Left lobe of liver (tissue), 2 donors: ENCODE results near the gene SZRD1. TPM values are rescaled to one million over a fixed set of nuclear protein-coding genes. Genes with fewer than 3 reads are reported as not detected.
"Not testable (repeated sequence)": the region's sequence is repeated elsewhere in the genome, so short reads cannot be mapped to it uniquely, and the experiment has no call there.

Experiments used
- ATAC-seq: fragments of 200-7000 bp; cut with Tn5 transposase; one replicate; pipeline ENCODE4 v1.9.1; 2020; ENCODE audit warnings: mild to moderate bottlenecking, moderate library complexity
- DNase-seq: peaks from one replicate; pipeline ENCODE4 v3.0.0-alpha.2; 2020; ENCODE audit warnings: low spot score
- total RNA-seq: library from RNA; stranded (reverse); gene quantifications from one replicate; pipeline ENCODE4 v1.2.1, GENCODE V29; 2021
- donor health status: DM: no; HTN: no; CAD: no; lungs with moderate emphysema.
- donor health status: DM: no; HTN: yes; CAD: no.

SZRD1 gene, protein sequence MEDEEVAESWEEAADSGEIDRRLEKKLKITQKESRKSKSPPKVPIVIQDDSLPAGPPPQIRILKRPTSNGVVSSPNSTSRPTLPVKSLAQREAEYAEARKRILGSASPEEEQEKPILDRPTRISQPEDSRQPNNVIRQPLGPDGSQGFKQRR
- 42.1 TPM for total RNA-seq

DNA sequence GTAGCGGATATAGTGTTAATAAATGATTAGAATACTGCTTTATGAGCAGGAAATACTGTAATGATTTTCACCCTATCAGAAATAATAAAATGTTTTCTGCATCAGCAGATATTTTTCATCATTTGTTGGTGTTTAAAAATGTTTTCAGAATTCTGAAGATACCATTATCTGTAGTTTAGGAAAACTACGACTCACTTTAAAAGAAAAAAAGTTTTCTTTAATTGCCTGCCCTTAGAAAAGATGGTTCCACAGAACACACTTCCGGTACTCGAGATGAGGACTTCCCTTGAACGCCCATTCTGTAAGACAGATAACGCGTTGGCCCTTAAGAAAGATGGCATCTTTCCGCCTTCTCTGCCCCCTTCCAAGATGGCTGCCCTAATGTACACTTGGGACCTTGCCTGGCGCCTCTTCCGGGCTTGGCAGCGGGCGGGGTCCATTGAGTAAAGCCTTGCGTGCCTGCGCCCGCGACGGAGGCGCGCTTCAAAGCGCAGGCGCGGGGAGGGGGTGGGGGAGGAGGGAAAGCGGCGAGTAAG, at the start of gene SZRD1:
Gene SZRD1 (plus strand): TSS at position 521 of the 536 bp plus-strand sequence. CDS start 16 bp downstream, outside the sequence.
- peak; percentile 89 for ATAC-seq
- peak; percentile 98 for DNase-seq

DNA sequence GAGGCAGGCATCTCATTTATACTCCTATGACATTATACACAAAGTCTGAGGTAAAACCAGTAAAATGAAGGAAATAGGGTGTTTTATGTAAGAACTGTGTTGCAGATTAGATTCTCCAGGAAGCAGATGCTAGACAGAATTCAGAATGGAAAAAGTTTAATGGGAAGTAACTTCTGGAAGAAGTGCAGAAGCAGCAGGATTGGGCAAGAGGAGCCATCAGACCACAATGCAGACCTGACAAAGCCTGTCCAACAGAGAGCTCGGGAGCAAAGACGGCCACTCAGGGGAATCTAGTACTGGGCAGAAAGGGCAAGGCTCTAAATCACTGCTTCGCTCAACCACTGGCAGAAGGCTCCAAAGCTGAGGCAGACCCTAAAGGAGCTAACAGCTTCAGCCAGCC, 48.5 kb upstream of the SZRD1 start:
- ATAC-seq, result peak; percentile 75
- DNase-seq, result no peak

GRCh38 chr1:16321176-16321867, 45.7 kb upstream of the SZRD1 start:
- ATAC-seq (peak; percentile 40), DNase-seq (peak; percentile 1)

GRCh38 chr1:16324456-16324890, 42.6 kb upstream of the SZRD1 start:
- ATAC-seq, result peak; percentile 26
- DNase-seq, result no peak

GRCh38 chr1:16326833-16327404, 40.1 kb upstream of the SZRD1 start:
- ATAC-seq, result no peak
- no peak for DNase-seq

GRCh38 chr1:16334655-16335340, 32.2 kb upstream of the SZRD1 start:
- no peak for DNase-seq
- no peak for ATAC-seq

DNA sequence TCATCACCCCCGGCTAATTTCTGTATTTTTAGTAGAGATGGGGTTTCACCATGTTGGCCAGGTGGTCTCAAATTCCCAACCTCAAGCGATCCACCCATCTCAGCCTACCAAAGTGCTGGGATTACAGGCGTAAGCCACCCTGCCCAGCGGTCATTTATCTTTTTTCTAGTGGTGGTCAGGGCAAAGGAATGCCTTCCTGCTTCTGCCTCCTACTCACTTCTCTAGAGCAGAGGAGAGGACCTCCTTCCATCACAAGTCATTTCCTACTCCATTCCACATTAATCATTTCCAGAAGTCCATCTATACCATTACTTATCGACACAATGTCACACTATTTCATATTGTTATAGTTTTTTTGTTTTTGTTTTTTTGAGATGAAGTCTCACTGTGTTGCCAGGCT, 28.1 kb upstream of the SZRD1 start:
- no peak for ATAC-seq
- DNase-seq, result no peak

- DNase-seq (no peak), ATAC-seq (no peak)
Observed at GRCh38 chr1:16340673-16341072, 26.4 kb upstream of the SZRD1 start.

- peak; percentile 54 for ATAC-seq
- DNase-seq, result no peak
Observed at GRCh38 chr1:16342331-16343062, 24.5 kb upstream of the SZRD1 start.

GRCh38 chr1:16343276-16343675, 23.8 kb upstream of the SZRD1 start:
- not testable (repeated sequence) for ATAC-seq, DNase-seq

DNA sequence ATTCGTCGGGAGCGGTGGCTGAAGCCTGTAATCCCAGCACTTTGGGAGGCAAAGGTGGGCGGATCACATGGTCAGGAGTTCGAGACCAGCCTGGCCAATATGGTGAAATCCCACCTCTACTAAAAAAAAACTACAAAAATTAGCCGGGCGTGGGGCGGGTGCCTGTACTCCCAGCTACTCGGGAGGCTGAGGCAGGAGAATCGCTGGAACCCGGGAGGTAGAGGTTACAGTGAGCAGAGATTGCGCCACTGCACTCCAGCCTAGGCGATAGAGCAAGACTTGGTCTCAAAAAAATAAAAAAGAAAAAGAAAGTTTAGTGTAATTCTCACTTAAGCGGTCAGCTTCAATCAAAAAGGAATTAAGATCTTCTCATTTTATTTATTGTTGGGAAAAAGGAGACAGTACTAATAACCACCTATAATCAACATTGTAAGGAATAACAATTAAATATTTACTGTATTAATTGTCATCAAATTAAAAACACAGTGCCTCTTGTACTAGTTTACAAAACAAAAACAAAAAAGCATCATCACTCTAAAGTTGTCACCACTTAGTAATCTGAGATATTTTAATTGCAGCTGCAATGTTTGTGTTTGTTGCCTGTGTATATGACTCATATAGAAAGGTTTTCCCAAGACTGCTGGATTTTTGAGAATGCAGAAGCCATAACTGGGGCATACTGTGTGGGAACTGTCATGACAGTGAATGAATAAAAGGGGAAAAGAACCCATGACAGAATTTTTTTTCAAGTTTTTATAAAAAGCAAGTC, 18.4 kb upstream of the SZRD1 start:
- no peak for DNase-seq
- no peak for ATAC-seq

DNA sequence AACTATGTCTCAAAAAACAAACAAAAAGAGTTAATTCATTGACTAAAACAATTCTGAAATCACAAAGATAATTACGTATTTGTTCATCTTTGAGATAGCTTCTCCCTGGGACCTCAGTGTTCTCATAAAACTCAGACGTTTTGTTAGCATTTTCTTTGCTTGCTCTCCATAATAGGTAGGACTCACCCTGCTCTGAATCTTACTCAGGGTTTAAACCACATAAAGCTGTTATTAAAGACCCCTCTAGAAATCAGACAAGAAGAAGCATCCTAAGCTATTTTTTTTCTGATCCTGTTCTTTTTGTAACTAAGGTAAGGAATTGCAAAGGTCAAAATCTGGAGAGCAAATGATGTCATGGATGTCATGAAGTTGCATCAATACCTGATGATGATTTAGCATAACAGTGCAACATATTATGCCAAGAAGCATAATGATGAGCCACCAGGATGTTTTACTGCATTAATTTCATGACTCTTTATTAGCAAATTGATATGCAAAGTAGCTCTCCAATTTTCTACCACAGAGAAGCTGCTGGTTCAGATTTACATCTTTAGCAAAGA, 17.1 kb upstream of the SZRD1 start:
- DNase-seq (no peak), ATAC-seq (no peak)

DNA sequence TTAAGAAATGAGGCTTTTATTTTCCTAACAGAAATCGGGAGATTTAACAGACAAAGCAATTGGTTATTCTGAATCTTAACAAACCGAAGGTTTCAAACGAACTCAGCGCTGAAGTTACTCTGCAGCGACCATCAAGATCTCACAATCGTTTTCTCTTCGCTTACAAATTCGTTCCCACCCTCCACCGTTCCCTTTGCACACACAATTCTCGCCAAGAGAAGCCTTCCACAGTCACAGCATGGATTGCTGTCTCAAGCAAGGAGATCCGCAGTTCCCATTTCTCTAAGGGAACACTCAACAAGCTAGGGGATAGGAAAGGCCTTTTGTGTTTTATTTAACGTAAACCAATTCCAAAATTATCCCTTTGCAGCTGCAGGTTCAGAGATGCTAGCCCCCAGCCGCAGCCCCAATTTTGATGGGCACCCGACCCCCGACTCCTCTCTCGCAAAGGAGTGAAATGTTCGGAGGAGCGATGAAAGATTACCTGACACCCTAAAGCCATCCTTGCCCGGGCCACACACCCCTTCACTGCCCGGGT, 15.5 kb upstream of the SZRD1 start:
- no peak for DNase-seq
- ATAC-seq, result peak; percentile 24

DNA sequence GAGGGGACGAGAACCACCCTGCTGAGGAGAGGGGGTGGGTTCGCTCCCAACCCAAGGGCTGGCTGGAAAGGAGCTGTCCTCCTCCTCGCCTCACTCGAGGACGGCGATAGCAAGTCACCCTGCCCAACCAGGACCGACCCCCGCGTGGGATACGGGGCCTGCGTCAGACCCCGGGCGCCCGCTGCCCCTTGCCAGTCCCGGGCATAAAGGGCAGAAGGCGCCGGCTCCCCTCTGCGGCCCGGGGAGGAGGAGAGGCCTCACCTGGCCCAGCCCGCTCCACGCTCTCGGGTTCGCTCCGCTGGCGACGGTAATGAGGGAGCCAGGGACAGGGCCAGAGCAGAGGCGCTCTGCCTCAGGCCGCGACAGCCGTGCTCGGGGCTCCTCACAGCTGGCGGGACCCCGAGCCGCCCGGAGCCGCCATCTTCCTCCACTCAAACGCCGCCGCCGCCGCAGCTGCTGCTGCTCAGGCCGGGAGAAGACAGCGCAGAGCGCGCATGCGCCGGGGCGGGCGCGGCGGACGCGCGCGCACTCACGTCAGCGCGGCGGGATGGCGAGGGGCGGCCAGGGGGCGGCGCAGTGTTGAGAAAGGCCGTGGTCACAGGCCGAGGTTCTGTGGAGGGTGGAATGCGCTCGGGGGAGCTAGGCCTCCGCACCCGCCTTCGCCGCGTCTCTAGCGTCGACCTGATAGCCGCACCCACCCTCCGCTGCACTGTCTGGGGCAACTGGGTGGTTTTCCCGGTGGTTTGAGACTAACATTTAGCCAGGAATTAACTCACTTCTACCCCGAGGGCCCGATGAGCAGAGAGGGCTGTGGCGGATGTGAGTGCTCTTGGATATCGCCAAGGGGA, 14.8 kb upstream of the SZRD1 start, which contains the start of gene FBXO42:
Gene FBXO42 (minus strand): TSS at position 487 of the 848 bp plus-strand sequence. CDS start 37,062 bp downstream, outside the sequence.
- ATAC-seq, result peak; percentile 97
- DNase-seq, result peak; percentile 94

DNA sequence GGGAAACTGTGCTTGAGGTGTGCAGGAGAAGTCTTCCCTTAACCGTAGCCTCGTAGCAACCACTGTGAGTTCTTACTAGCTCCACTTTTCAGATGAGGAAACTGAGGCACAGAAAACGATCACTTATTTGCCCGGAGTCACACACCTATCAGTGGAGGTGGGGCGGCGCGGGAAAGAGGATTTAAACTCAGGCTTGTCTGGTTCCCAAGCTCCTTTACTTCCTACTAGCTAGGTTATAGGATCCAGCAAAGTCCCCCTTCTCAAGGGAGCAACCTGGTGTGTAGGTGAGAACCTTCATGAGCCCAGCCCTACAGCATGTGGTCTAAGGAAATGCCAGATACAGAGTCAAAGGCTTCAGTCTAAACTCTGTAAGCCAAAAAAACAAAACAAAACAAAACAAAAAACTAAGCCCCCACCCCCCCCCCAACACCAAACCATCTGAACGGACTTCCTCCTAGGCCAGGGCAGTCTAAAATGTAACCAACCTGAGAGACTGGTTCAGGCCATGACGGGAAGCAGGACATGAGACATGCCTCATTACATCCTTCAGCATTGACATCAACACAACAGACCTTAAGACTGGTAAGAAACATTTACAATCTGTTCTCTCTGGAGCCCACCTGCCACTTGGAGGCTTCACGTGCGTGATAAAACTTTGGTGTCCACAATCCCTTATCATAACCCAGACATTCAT, 14.1 kb upstream of the SZRD1 start:
- ATAC-seq, result no peak
- no peak for DNase-seq

GRCh38 chr1:16354619-16355018, 12.4 kb upstream of the SZRD1 start:
- no peak for ATAC-seq
- DNase-seq, result no peak

GRCh38 chr1:16356867-16357266, 10.2 kb upstream of the SZRD1 start:
- DNase-seq, result no peak

DNA sequence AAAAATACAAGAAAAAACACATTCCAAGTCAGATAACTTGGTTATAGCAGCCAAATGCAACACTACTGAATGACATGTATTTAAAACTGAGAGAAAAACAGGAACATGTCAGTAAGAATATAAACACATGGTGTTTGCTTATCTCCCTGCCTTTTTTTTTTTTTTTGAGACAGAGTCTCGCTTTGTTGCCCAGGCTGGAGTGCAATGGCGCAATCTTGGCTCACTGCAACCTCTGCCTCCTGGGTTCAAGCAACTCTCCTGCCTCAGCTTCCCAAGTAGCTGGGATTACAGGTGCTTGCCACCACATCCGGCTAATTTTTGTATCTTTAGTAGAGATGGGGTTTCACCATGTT, 1.9 kb upstream of the SZRD1 start:
- not testable (repeated sequence) for DNase-seq, ATAC-seq

More at GRCh38 chr1:16356867-16357266, 10.2 kb upstream of the SZRD1 start:
- ATAC-seq, result no peak
